ENCODE results near the gene BIN1. TPM values are rescaled to one million over a fixed set of nuclear protein-coding genes. Genes with fewer than 3 reads are reported as not detected.

The BIN1 gene
- total RNA-seq, 1 donor from 2014 or later, result 50.2 TPM

DNA sequence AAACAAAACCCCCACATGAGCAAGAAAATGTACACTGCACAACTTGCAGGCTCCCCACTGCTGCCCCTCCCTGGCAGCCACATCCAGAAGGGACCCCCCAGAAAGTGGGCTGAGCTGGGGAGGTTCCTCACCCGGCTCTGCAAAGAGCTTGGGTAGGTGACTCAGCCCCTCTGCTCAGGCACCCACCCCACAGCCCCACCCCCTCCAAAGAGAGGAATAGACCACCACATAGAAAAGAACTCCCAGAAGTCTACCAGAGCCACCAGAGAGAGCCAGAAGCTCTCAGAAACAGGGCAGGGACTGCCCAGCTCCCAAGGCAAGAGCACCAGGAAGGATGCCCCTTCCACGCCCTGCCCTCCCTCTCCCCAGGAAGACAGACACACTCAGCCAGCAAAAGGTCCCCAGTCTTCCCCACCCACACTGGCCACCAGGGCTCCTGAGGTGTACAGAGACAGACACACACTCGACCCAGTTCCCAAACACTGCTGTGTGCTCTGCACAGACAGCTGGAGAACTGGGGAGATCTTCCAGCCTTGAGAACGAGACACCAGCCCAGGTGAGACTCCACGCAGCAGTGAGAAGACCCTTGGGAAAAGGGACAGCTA, 28.2 kb downstream of the BIN1 start:
- peaks cover 2% of the 10 kb centered on the region for H3K36me3 Mint-ChIP-seq (ENCODE audit: low read depth, unreplicated experiment)
- no peak overlapping the region for H3K4me3 ChIP-seq (ENCODE audit: insufficient read depth, low read depth, low read length)
- H3K4me1 ChIP-seq (ENCODE audit: insufficient read depth, low read length), result peaks cover 38% of the 10 kb centered on the region
- H3K79me2 ChIP-seq (ENCODE audit: insufficient read depth, low read length), result peaks cover 63% of the 10 kb centered on the region
- H3K36me3 ChIP-seq (ENCODE audit: insufficient read depth, low read length), result no peaks in the 10 kb centered on the region
- H3K4me2 ChIP-seq (ENCODE audit: low read length), result peak overlapping the region; percentile 33
- H3K4me1 Mint-ChIP-seq (ENCODE audit: low read depth, unreplicated experiment), result peaks cover 45% of the 10 kb centered on the region
- H3K9me3 Mint-ChIP-seq (ENCODE audit: unreplicated experiment), result no peaks in the 10 kb centered on the region
- no peak overlapping the region for H3K27ac ChIP-seq (ENCODE audit: low read depth, low read length)
- no peak overlapping the region for H3K9ac ChIP-seq (ENCODE audit: low read length)
- no peak for DNase-seq (ENCODE audit: low read depth)
- TF ChIP-seq, protein P1, sequence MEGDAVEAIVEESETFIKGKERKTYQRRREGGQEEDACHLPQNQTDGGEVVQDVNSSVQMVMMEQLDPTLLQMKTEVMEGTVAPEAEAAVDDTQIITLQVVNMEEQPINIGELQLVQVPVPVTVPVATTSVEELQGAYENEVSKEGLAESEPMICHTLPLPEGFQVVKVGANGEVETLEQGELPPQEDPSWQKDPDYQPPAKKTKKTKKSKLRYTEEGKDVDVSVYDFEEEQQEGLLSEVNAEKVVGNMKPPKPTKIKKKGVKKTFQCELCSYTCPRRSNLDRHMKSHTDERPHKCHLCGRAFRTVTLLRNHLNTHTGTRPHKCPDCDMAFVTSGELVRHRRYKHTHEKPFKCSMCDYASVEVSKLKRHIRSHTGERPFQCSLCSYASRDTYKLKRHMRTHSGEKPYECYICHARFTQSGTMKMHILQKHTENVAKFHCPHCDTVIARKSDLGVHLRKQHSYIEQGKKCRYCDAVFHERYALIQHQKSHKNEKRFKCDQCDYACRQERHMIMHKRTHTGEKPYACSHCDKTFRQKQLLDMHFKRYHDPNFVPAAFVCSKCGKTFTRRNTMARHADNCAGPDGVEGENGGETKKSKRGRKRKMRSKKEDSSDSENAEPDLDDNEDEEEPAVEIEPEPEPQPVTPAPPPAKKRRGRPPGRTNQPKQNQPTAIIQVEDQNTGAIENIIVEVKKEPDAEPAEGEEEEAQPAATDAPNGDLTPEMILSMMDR (IDR thresholded peaks at IDR 0.05; ENCODE audit: insufficient read depth, low read depth, low read length), result no peak
- TF ChIP-seq EZH2 (IDR thresholded peaks at IDR 0.05; ENCODE audit: insufficient read depth, low read length), result no peak
- H3K9me3 ChIP-seq (ENCODE audit: insufficient read depth, low read depth, low read length), result no peaks in the 10 kb centered on the region
- H3K27ac Mint-ChIP-seq (ENCODE audit: unreplicated experiment), result no peak overlapping the region
- FAIRE-seq, result no peak
- H3K27me3 Mint-ChIP-seq (ENCODE audit: low read depth, unreplicated experiment), result peaks cover 1% of the 10 kb centered on the region
- no peak overlapping the region for H3K4me3 Mint-ChIP-seq (ENCODE audit: unreplicated experiment)
- H4K20me1 ChIP-seq (ENCODE audit: insufficient read depth, low read length), result peaks cover 50% of the 10 kb centered on the region
- no peak overlapping the region for H2AFZ ChIP-seq (ENCODE audit: low read depth, low read length)
- H3K27me3 ChIP-seq (ENCODE audit: insufficient read depth, low read length), result no peaks in the 10 kb centered on the region

DNA sequence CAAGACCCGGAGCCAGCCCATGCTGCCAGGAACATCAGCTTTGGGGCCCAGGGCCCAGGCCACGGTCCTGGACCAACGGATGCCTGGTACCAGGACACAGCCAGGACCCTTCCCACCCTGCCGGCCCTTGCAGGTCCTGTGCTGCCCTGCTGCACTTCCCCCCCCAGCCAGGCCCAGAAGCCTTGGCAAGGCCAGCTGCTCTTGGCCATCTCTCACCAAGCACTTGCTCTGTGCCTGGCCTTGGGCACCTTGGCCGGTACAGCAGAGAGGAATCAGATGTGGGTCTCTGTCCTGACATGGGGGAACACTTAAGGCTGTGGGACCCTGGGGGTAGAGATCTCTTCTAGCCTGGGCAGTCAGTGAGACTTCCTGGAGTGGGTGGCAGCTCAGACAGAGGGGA, 28.9 kb downstream of the BIN1 start:
- Histone ChIP-seq H3K79me2 (ENCODE audit: insufficient read depth, low read length) (peaks cover 60% of the 10 kb centered on the region), H3K9ac (ENCODE audit: low read length) (no peak overlapping the region), H3K36me3 (ENCODE audit: insufficient read depth, low read length) (no peaks in the 10 kb centered on the region), H3K9me3 (ENCODE audit: insufficient read depth, low read depth, low read length) (no peaks in the 10 kb centered on the region), H2AFZ (ENCODE audit: low read depth, low read length) (no peak overlapping the region), H3K4me1 (ENCODE audit: insufficient read depth, low read length) (peaks cover 31% of the 10 kb centered on the region), H3K27ac (ENCODE audit: low read depth, low read length) (no peak overlapping the region), H4K20me1 (ENCODE audit: insufficient read depth, low read length) (peaks cover 50% of the 10 kb centered on the region), H3K4me2 (ENCODE audit: low read length) (peak overlapping the region; percentile 22), H3K27me3 (ENCODE audit: insufficient read depth, low read length) (no peaks in the 10 kb centered on the region), H3K4me3 (ENCODE audit: insufficient read depth, low read depth, low read length) (no peak overlapping the region)
- peaks cover 1% of the 10 kb centered on the region for H3K27me3 Mint-ChIP-seq (ENCODE audit: low read depth, unreplicated experiment)
- H3K9me3 Mint-ChIP-seq (ENCODE audit: unreplicated experiment), result no peaks in the 10 kb centered on the region
- FAIRE-seq (no peak), DNase-seq (ENCODE audit: low read depth) (no peak)
- no peak overlapping the region for H3K4me3 Mint-ChIP-seq (ENCODE audit: unreplicated experiment)
- H3K27ac Mint-ChIP-seq (ENCODE audit: unreplicated experiment), result peak overlapping the region; percentile 24
- no peaks in the 10 kb centered on the region for H3K36me3 Mint-ChIP-seq (ENCODE audit: low read depth, unreplicated experiment)
- H3K4me1 Mint-ChIP-seq (ENCODE audit: low read depth, unreplicated experiment), result peaks cover 37% of the 10 kb centered on the region
- no peak for TF ChIP-seq EZH2 (IDR thresholded peaks at IDR 0.05; ENCODE audit: insufficient read depth, low read length)
- TF ChIP-seq, protein P1 (IDR thresholded peaks at IDR 0.05; ENCODE audit: insufficient read depth, low read depth, low read length), result no peak

DNA sequence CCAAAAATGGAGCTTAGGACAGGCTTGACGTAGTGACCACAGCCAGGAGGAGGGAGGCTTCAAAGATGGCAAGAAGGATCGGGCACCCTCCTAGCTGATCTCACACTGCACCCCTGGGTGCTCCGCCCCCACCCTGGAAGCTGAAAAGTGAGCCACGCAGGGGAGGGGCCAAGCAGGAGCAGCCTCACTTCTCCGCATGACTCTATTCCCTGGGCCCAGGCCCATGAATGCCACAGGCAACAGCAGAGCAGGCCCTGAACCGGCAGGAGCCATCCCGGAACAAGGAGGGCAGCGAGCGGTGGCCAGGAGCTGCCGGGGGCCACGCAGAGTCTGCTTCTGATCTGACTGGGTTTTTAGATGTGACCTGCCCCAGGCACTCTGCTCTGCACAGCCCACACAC, 30.0 kb downstream of the BIN1 start:
- H4K20me1 ChIP-seq (ENCODE audit: insufficient read depth, low read length), result peaks cover 51% of the 10 kb centered on the region
- Mint-ChIP-seq H3K27me3 (ENCODE audit: low read depth, unreplicated experiment) (peaks cover 1% of the 10 kb centered on the region), H3K36me3 (ENCODE audit: low read depth, unreplicated experiment) (peaks cover 3% of the 10 kb centered on the region), H3K4me1 (ENCODE audit: low read depth, unreplicated experiment) (peaks cover 30% of the 10 kb centered on the region), H3K4me3 (ENCODE audit: unreplicated experiment) (no peak overlapping the region), H3K9me3 (ENCODE audit: unreplicated experiment) (no peaks in the 10 kb centered on the region), H3K27ac (ENCODE audit: unreplicated experiment) (no peak overlapping the region)
- H3K9ac ChIP-seq (ENCODE audit: low read length), result no peak overlapping the region
- no peak overlapping the region for H3K4me2 ChIP-seq (ENCODE audit: low read length)
- no peak overlapping the region for H3K27ac ChIP-seq (ENCODE audit: low read depth, low read length)
- DNase-seq (ENCODE audit: low read depth) (no peak), FAIRE-seq (no peak)
- peaks cover 26% of the 10 kb centered on the region for H3K4me1 ChIP-seq (ENCODE audit: insufficient read depth, low read length)
- H3K27me3 ChIP-seq (ENCODE audit: insufficient read depth, low read length), result no peaks in the 10 kb centered on the region
- no peak overlapping the region for H2AFZ ChIP-seq (ENCODE audit: low read depth, low read length)
- H3K4me3 ChIP-seq (ENCODE audit: insufficient read depth, low read depth, low read length), result no peak overlapping the region
- H3K79me2 ChIP-seq (ENCODE audit: insufficient read depth, low read length), result peaks cover 49% of the 10 kb centered on the region
- H3K9me3 ChIP-seq (ENCODE audit: insufficient read depth, low read depth, low read length), result no peaks in the 10 kb centered on the region
- H3K36me3 ChIP-seq (ENCODE audit: insufficient read depth, low read length), result no peaks in the 10 kb centered on the region
- no peak for TF ChIP-seq EZH2 (IDR thresholded peaks at IDR 0.05; ENCODE audit: insufficient read depth, low read length)
- TF ChIP-seq, protein P1 (IDR thresholded peaks at IDR 0.05; ENCODE audit: insufficient read depth, low read depth, low read length), result no peak

Data from astrocyte (in vitro differentiated cells and primary cell).